Measurements from ENCODE around the gene GAL3ST2. TPM values are rescaled to one million over a fixed set of nuclear protein-coding genes. Genes with fewer than 3 reads are reported as not detected.
"Not testable (repeated sequence)": the region's sequence is repeated elsewhere in the genome, so short reads cannot be mapped to it uniquely, and the experiment has no call there.

The GAL3ST2 gene
- total RNA-seq, 1 donor from 2014 or later = not detected

- H3K4me1 ChIP-seq (ENCODE audit: insufficient read depth, low read length) = no peaks in the 10 kb centered on the region
- H4K20me1 ChIP-seq (ENCODE audit: insufficient read depth, low read length) = no peaks in the 10 kb centered on the region
- H3K4me3 ChIP-seq (ENCODE audit: insufficient read depth, low read depth, low read length) = no peak overlapping the region
- H2AFZ ChIP-seq (ENCODE audit: low read depth, low read length) = no peak overlapping the region
- H3K79me2 ChIP-seq (ENCODE audit: insufficient read depth, low read length) = no peaks in the 10 kb centered on the region
- Mint-ChIP-seq H3K9me3 (ENCODE audit: unreplicated experiment) (peaks cover 2% of the 10 kb centered on the region), H3K27me3 (ENCODE audit: low read depth, unreplicated experiment) (peaks cover 23% of the 10 kb centered on the region), H3K36me3 (ENCODE audit: low read depth, unreplicated experiment) (no peaks in the 10 kb centered on the region), H3K4me3 (ENCODE audit: unreplicated experiment) (no peak overlapping the region), H3K27ac (ENCODE audit: unreplicated experiment) (no peak overlapping the region), H3K4me1 (ENCODE audit: low read depth, unreplicated experiment) (no peaks in the 10 kb centered on the region)
- no peak overlapping the region for H3K4me2 ChIP-seq (ENCODE audit: low read length)
- H3K9ac ChIP-seq (ENCODE audit: low read length) = no peak overlapping the region
- TF ChIP-seq EZH2 (IDR thresholded peaks at IDR 0.05; ENCODE audit: insufficient read depth, low read length) = no peak
- TF ChIP-seq CTCF (IDR thresholded peaks at IDR 0.05; ENCODE audit: insufficient read depth, low read depth, low read length) = no peak
- no peaks in the 10 kb centered on the region for H3K27me3 ChIP-seq (ENCODE audit: insufficient read depth, low read length)
- no peak overlapping the region for H3K27ac ChIP-seq (ENCODE audit: low read depth, low read length)
- no peak for FAIRE-seq
- no peaks in the 10 kb centered on the region for H3K36me3 ChIP-seq (ENCODE audit: insufficient read depth, low read length)
- no peak for DNase-seq (ENCODE audit: low read depth)
- H3K9me3 ChIP-seq (ENCODE audit: insufficient read depth, low read depth, low read length) = no peaks in the 10 kb centered on the region
Measured at GRCh38 chr2:241818229-241818942, 41.8 kb downstream of the GAL3ST2 start.

GRCh38 chr2:241818943-241819270, 42.3 kb downstream of the GAL3ST2 start:
- no peak overlapping the region for H3K27ac Mint-ChIP-seq (ENCODE audit: unreplicated experiment)
- peaks cover 6% of the 10 kb centered on the region for H3K9me3 Mint-ChIP-seq (ENCODE audit: unreplicated experiment)
- no peaks in the 10 kb centered on the region for H3K79me2 ChIP-seq (ENCODE audit: insufficient read depth, low read length)
- no peaks in the 10 kb centered on the region for H4K20me1 ChIP-seq (ENCODE audit: insufficient read depth, low read length)
- no peaks in the 10 kb centered on the region for H3K4me1 Mint-ChIP-seq (ENCODE audit: low read depth, unreplicated experiment)
- H3K36me3 Mint-ChIP-seq (ENCODE audit: low read depth, unreplicated experiment) = peaks cover 1% of the 10 kb centered on the region
- H2AFZ ChIP-seq (ENCODE audit: low read depth, low read length) = no peak overlapping the region
- no peak overlapping the region for H3K4me3 ChIP-seq (ENCODE audit: insufficient read depth, low read depth, low read length)
- no peak overlapping the region for H3K4me3 Mint-ChIP-seq (ENCODE audit: unreplicated experiment)
- no peak overlapping the region for H3K9ac ChIP-seq (ENCODE audit: low read length)
- no peak overlapping the region for H3K4me2 ChIP-seq (ENCODE audit: low read length)
- H3K4me1 ChIP-seq (ENCODE audit: insufficient read depth, low read length) = no peaks in the 10 kb centered on the region
- DNase-seq (ENCODE audit: low read depth) (no peak), FAIRE-seq (no peak)
- H3K9me3 ChIP-seq (ENCODE audit: insufficient read depth, low read depth, low read length) = peaks cover 2% of the 10 kb centered on the region
- no peak overlapping the region for H3K27ac ChIP-seq (ENCODE audit: low read depth, low read length)
- no peaks in the 10 kb centered on the region for H3K36me3 ChIP-seq (ENCODE audit: insufficient read depth, low read length)
- peaks cover 28% of the 10 kb centered on the region for H3K27me3 Mint-ChIP-seq (ENCODE audit: low read depth, unreplicated experiment)
- TF ChIP-seq CTCF (IDR thresholded peaks at IDR 0.05; ENCODE audit: insufficient read depth, low read depth, low read length) = no peak
- TF ChIP-seq EZH2 (IDR thresholded peaks at IDR 0.05; ENCODE audit: insufficient read depth, low read length) = no peak
- no peaks in the 10 kb centered on the region for H3K27me3 ChIP-seq (ENCODE audit: insufficient read depth, low read length)

- H3K36me3 Mint-ChIP-seq (ENCODE audit: low read depth, unreplicated experiment); H3K27ac Mint-ChIP-seq (ENCODE audit: unreplicated experiment); H4K20me1 ChIP-seq (ENCODE audit: insufficient read depth, low read length); H3K36me3 ChIP-seq (ENCODE audit: insufficient read depth, low read length); H3K4me2 ChIP-seq (ENCODE audit: low read length); DNase-seq (ENCODE audit: low read depth); H3K4me3 ChIP-seq (ENCODE audit: insufficient read depth, low read depth, low read length); H3K27ac ChIP-seq (ENCODE audit: low read depth, low read length); H3K4me3 Mint-ChIP-seq (ENCODE audit: unreplicated experiment); FAIRE-seq; H3K4me1 Mint-ChIP-seq (ENCODE audit: low read depth, unreplicated experiment); H3K9ac ChIP-seq (ENCODE audit: low read length); H3K79me2 ChIP-seq (ENCODE audit: insufficient read depth, low read length); H3K27me3 ChIP-seq (ENCODE audit: insufficient read depth, low read length); H2AFZ ChIP-seq (ENCODE audit: low read depth, low read length); H3K9me3 ChIP-seq (ENCODE audit: insufficient read depth, low read depth, low read length); H3K4me1 ChIP-seq (ENCODE audit: insufficient read depth, low read length): not testable (repeated sequence)
- Mint-ChIP-seq H3K27me3 (ENCODE audit: low read depth, unreplicated experiment) (peaks cover 33% of the 10 kb centered on the region), H3K9me3 (ENCODE audit: unreplicated experiment) (peaks cover 10% of the 10 kb centered on the region)
Measured at GRCh38 chr2:241819947-241820624, 43.5 kb downstream of the GAL3ST2 start.
